GM18909 (cell line): ENCODE measurements around the gene SRMS.
"Not testable (repeated sequence)": the region's sequence is repeated elsewhere in the genome, so short reads cannot be mapped to it uniquely, and the experiment has no call there.

Source experiments
- ATAC-seq: cut with Tn5 transposase; IDR thresholded peaks from one replicate; pipeline ENCODE4 v1.9.1; 2021; ENCODE audit warnings: mild to moderate bottlenecking; ENCODE audit not compliant: unreplicated experiment, poor library complexity

The SRMS gene

DNA sequence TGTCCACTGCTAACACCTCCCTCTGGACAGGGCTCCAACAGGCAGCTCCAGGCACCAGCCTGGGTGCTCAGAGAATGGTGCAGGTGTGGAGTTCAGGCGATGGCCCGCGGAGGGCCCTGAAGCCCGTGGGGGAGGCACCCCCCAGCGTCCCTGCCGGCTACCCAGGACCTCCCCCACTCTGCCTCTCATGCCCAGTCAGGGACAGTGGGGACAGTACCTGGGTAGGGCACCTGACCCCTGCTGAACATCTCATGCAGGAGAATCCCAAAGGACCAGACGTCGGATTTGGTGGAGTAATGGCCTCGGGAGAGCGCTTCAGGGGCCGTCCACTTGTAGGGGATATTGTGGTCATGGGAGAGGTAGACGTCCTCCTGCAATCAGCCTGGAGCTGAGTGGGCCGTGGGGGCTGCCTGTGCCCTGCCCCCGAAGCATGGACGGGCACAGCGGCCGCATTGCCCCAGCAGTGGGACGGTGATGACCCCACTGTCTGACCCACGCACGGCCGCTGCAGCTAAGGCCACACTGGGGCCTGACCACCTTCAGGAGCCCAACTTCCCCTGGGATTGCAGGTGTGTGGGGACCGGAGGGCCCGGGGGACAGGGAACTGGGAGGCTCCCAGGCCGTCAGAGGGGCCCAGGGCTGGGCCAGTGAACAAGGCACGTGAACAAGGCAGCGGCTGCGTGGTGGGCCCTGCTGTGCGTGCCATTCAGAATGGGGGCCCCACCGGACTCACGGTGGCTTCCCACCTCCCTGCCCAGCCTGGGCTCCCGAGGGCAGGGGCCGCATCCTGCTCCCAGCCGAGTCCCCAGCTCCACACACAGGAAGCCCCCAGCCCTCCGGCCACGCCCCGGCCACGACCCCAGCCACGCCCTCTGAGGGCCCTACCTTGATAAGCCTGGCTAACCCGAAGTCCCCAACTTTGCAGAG, 17.4 kb downstream of the SRMS start:
- no peak for ATAC-seq

DNA sequence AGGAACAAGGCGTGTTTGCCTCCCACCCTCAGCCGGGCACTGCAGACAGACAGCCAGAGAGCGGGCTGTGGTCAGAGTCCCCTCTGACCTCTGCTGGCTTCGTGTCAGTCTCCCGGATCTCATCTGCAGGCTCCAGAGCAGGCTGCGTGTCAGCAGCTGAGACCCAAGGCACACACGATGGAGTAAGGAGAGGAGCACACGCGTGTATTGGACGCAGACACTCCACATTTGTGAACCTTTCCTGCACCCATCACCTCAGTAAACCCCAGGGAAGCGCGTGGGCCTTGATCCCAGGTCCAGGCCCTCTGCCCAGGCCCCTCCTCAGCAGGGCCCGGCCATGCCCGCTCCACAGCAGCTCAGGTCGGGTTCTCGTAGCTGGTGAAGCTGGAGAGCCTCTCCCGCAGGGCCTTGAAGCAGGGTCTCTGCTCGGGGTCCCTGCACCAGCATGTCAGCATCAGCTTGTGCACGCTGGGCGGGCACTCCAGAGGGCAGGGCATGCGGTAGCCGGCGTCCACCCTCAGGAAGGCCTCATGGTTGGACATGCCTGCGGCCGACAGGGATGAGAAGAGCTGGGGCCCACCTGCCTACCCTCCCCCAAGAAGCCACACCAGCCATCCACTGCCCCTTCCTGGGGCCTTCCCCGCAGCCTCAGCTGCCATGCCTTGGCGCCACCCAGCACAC, 18.2 kb downstream of the SRMS start:
- ATAC-seq = no peak

DNA sequence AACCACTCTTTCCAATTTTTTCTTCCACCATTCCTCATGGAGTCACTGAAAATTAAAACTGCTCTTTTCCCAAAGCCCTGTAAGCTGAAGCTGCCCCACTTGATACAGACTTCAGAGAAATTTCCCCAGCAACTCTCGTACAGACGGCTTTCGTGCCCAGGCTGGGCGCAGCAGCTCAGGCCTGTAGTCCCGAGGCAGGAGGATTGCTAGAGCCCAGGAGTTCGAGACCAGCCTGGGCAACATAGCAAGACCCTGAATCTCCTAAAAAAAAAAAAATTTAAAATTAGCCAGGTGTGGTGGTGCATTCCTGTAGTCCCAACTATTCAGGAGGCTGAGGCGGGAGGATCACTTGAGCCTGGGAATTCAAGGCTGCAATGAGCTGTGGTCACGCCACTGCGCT, 20.4 kb downstream of the SRMS start:
- ATAC-seq = no peak

DNA sequence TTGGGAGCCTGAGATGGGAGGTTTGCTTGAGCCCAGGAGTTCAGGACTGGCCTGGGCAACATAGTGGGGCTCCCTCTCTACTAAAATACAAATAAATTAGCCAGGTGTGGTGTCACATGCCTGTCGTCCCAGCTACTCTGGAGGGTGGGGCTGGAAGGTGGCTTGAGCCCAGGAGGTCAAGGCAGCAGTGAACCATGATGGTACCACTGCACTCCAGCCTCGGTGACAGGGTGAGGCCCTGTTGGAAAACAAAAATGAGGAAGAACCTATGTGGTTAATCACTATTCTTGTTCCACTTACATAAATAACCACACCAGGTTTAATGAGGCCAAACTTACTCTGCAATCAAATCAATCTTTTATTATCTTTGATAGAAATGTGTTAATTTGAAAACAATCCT, 21.6 kb downstream of the SRMS start:
- no peak for ATAC-seq

DNA sequence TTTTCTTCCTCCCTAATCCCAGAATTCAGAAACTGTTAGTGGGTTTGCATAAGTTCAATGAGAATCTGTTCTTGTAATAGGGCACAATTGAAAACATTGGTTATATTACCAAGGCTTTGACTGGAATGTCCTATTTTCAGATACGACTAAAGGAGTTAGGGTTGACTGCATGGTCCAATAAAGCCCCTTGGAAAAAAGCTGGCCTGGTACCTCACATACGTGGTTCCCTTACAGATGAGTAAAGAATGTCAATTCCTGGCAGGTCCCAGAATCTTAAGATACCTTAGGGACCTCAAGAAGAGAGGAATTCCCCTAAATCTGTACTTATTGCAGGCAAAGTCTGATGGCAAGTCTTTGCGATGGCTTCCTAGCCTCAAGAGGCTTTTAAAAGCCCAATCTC, 22.4 kb downstream of the SRMS start:
- no peak for ATAC-seq

DNA sequence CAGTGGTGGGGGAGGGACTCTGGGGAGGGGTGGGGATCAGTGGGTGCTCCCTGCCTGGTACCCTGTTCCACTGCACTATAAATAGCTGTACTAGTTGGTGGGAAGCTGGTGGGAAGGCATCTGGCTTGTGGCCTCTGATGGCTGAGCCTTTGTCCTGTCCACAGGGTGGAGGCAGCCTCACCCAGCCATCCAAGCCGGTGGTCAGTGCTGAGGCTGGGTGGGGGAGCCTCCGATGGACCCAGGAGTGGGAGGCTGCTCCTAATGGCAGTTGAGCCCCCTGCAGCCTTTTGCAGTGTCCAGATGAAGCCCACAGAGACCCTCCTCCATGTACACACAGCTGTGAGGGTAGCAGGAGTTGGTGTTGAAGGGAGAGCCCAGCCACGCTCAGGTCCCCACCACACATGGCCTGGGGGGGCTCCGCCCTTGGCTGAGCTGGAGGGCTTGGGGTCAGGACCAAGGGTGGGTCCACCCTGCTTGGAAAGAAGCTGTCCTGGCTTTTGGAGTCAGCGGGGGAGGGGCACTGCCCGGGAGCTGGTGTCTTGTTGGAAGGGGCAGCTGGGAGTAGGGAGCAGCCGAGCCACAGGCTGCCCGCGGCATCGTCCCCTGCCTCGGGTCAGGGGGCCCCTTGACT, 24.5 kb downstream of the SRMS start:
- ATAC-seq = no peak

DNA sequence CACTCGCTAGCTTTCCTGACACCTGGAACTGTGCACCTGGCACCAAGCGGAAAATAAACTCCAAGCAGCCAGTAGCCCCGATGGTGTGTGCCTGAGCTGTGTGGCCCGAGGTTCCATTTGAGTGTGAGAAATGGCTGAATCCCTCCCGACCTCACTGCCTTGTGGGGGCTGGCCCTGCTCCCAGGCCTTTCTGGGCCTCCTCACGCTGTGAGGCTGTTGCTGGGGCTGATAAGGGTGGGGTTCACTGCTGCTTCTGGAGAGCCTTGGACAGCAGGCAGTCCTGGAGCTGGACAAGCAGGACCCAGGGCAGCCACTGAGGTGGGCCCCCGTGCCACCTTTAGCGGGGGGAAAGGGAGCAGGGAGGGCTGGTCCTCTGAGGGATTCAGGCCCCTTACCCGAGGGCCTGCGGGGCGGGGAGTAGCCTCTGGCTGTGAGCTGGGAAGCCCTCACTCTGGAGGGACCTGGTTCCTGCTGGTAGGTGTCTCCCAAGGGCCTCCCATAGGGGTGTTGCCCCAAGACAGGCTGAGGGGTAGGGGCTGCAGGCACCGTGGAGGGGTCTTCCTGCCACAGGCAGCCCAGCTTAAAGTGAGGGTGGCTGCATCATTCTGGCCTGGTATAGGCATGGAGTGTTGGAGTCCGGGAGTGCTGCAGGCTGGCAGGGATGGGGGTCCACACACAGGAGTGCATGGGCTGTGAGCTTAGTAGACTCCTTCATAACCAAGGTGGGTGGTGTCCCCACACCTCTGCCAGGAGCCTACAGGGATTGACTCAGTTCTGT, 25.3 kb downstream of the SRMS start:
- ATAC-seq = no peak

DNA sequence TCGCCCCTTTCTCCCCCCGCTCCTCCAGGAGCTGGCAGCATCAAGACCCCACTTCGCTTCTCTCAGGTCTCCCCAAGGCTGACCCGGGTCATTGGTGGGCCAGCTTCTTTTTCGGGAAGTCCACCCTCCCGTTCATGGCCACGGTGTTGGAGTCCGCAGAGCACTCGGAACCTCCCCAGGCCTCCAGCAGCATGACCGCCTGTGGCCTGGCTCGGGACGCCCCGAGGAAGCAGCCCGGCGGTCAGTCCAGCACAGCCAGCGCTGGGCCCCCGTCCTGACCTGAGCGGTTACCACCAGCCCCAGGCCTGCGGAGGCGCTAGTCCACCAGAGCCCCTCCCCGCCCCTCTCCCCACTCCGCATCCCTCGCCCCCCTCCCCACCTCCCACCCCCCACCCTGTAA, 25.9 kb downstream of the SRMS start:
- no peak for ATAC-seq

DNA sequence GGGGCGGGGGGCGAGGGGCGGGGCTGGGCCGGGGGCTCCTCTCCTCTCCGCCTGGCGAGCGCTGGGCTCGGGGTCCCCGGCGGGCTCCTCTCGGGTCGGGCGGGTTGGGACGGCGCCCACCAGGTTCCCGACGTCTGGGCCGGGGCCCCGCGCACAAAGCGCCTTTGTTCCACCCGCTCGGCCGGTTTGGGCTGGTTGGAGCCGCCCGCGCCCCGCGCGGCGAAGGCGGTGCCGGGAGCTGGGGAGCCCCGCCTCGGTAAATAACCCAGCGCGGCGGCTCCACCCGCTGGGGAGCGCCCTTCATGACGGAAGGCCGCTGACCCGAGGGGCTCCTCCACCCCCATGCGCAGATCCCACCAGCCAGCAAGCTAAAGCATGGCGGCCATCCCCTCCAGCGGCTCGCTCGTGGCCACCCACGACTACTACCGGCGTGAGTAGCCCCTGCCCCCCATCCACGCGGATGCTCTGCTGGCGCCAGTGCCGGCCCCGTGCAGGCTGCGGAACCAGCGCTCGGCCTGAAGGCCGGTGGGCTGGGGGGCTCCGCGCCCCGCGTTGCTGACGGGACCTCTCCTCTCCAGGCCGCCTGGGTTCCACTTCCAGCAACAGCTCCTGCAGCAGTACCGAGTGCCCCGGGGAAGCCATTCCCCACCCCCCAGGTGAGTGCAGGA, 26.5 kb downstream of the SRMS start:
- ATAC-seq = peak; percentile 47

DNA sequence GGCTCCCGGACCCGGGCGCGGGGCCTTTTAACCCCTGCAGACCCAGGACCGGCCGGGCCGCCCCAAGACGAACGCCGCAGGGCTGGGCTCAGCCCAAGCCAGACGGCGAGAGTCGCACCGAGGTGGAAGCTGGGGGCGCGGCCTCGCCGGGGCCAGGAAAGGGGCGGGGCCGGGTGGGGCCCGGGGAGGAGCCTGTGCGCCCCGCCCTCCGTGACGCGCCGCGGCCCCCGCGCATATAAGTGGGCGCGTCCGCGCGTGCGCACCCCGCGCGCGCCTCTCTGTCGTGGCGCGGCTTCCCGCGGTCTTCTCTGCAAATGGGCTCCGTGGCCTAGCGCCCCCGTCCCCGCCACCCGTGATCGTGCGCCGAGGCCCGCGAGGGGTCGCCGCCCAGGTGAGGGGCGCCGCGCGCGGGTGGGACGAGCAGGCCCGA, 27.0 kb downstream of the SRMS start, which contains the start of gene PPDPF:
PPDPF (plus strand) TSS at position 262 of the 430 bp plus-strand sequence. CDS start 544 bp downstream, outside the sequence.
- ATAC-seq = peak; percentile 73

DNA sequence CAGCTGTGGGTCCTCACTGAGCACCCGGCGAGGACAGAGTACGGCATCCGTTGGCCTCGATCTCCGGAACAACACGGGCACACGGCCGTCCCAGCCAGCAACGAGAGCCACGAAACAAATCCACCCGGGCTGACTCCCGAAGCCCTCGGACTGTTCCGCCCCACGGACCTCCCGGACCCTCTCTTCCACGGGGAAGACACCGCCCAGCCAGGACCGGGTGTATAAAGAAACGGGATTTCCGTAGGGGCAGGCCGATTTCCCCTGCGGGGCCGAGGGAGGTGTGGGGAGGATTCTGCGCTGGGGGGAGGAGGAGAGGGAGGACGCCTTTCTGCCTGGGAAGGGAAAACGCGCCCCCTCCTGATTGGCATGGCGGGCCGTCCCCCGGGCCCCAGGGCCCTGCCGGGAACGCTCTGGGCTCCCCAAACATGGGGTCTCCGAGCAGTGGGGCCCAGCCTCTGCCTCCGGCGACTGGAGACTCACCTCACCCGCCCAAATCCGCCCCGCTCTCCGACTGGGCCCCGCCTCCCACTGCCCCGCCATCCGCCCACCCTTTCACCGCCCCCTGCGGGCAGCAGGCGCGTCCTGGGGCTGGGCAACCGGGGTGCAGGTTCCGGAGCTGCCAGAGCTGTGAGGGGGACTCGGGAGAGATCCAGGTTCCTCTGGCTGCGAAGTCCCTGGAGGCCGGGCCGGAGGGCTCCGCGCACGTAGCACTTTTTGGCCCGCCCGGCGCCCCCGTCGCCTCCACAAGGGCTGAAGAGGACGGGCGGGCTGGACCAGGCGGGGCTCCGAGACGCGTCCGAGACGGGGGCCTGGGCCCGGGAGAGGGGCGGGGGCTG, 27.7 kb downstream of the SRMS start:
- ATAC-seq = peak; percentile 44

DNA sequence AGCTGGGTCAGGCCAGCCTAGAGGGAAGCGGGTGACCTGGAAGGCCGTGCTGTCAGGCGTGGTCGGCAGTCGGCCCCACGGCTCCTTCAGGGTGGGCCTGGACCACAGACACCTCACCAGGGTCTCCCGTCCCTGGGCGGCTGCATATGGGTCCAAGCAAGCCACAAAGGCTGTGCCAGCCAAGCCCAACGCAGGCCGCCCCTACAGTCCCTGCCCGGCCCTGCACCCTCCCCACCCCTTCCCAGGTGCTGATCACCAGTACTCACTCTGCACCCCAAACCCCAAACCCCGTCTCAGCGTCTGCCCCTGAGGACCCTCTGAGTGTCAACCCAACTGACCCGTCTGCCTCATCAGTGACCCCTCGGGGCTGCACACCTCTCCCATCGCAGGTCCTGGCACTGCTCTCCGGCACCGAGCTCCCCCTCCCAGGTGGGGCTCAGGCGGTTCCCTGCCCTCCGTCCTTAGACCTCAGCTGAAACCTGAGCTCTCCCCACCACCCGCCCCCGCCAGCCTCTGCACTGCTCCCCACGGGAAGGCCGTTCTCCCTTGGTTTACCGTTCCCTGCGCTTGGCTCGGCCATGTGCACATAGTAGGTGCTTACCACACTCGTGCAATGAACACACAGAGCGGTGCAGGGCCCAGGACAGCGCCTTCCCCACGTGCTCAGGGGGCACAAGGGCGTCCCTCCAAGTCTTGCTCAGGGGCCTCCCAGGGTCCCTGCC, 28.4 kb downstream of the SRMS start:
- no peak for ATAC-seq

DNA sequence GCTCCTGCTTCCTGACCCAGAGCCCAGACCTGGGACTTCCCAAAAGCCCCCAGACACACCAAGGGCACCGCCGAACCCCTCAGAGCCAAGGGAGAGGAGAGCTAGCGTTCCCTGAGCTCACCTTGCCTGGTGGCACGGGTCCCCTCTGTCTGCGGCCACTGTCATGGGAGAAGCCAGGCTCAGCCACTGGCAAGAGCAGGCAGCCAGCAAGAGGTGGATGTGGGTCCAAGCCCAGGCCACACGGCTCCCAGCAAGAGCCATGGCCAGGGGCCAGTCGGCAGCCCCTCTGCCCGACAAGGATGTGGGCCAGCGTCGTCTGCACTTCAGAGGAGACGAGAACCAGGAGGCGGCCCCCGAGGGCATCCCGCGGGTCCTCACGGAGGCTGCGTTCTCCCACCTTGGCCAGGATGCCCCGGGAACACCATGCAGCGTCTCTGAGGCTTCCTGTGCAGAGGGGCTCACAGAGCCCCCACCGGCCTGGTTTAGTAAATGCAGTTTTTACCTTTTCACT, 29.1 kb downstream of the SRMS start:
- ATAC-seq = no peak

DNA sequence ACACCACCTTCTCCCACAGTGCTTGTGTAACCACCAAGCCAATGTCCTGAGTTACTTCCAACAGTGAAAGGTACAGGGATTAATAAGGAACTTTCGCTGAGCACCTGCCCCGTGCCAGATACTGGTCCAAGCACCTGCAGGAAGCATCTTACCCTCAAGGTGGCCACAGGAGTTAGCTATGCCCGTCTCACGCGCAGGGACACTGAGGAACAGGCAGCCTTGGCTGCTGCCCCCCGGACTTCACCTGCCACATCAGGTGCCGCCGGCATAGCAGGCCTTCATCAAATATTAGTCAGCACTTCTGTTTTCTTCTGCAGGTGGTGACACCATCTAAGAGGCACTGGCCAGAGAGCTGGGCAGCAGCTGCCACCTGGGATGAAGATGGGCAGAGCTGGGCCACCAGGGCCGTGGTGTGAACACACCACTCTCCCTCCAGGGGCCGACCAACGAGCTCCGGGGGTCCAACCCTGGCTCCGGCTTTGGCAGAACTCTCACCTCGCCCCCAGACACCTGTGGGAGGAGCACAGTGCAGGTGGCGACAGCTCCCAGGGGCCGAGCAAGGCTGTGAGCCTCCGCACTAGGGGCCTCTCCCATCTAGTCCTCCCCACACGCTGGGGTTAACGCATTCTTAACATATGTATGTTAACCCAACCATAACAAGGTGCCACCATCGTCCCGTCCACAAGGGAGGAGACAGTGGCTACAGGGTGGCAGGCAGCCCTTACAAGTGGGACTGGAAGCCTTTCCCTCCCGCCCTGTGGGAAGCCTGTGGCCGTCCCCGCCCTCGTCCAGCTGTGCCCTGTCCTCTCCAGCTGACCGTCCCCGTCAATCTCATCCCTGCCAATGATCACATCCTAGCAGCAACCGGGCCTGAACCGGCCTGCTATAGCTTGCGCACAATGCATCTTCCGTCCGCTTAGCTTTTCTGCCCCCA, 29.9 kb downstream of the SRMS start:
- no peak for ATAC-seq

DNA sequence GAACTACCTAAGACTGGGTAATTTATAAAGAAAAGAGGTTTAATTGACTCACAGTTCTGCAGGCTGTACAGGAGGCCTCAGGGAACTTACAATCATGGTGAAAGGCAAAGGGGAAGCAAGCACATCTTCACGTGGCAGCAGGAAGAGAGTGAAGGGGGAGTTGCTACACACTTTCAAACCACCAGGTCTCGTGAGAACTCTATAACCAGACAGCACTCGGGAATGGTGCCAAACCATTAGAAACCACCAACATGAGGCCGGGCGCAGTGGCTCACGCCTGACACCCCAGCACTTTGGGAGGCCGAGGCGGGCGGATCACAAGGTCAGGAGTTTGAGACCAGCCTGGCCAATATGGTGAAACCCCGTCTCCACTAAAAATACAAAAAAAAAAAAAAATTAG, 33.0 kb downstream of the SRMS start:
- not testable (repeated sequence) for ATAC-seq

DNA sequence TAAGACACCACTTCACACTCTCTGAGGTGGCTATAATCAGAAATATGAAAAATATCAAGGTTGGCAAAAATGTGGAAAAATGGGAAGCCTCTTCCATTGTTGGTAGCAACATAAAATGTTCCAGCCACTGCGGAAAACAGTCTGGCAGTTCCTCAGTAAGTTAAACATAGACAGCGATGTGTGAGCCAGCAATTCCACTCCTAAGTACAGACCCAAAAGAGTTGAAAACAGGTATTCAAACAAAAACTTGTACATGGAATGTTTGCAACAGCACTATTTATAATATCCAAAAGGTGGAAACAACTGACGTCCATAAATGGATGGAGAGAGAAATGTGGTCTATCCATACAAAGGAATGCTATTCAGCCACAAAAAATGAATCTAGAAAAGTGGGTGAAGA, 34.3 kb downstream of the SRMS start:
- ATAC-seq = no peak

DNA sequence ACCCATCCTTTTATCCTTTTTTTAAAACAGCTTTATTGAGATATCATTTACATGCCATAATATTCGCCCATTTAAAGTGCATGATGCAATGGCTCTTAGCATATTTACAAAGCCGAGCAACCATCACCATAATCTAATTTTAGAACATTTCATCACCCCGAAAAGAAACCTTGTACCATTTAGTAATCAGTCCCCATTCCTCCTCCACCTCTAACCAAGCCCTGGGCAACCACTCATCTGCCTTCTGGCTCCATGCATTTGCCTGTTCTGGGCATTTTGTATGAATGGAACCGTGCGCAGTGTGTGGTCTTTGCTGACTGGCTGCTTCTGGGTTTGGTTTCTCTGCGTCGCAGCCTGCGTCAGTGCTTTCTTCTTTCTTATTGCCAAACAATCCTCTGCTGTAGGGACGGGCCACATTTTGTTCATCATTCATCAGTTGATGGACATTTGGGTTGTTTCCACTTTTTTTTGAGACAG, 38.4 kb downstream of the SRMS start:
- no peak for ATAC-seq
